K562 (cell line): Measurements from ENCODE around the gene SYNE2.

ENCODE experiments used
- DNMT1 ChIP-seq: fragments of 450-650 bp; IDR thresholded peaks from 2 replicates; pipeline ENCODE4 v1.6.1; 2016; ENCODE audit warnings: antibody characterized with exemption, mild to moderate bottlenecking
- ETV1 ChIP-seq: fragments of 450-650 bp; conservative IDR thresholded peaks from 2 replicates; pipeline ENCODE4 v1.6.1; 2016; ENCODE audit warnings: missing genetic modification characterization, control low read depth, low read depth, missing compliant biosample characterization
- LARP7 ChIP-seq: fragments of 450-650 bp; IDR thresholded peaks from 2 replicates; pipeline ENCODE4 v1.6.1; 2016
- MYNN ChIP-seq, 2 experiments: sonication (generic); formaldehyde crosslinking in 1 of 2; IDR thresholded peaks; 2 replicates each; pipeline versions ENCODE4 v1.5.0 to v1.6.1; 2016 to 2020; ENCODE audit warnings: antibody characterized with exemption in 1 of 2, missing genetic modification reagents in 1 of 2
- PHF8 ChIP-seq: fragments of 200-600 bp; sonication (generic); IDR thresholded peaks from 2 replicates; pipeline ENCODE4 v1.6.1; 2012; ENCODE audit warnings: mixed run types, mild to moderate bottlenecking, inconsistent platforms, low read length, moderate library complexity, borderline replicate concordance
- SMARCC2 ChIP-seq: fragments of 450-650 bp; IDR thresholded peaks from 2 replicates; pipeline ENCODE4 v1.6.1; 2017; ENCODE audit warnings: antibody characterized with exemption, moderate library complexity, mild to moderate bottlenecking, low read depth

GRCh38 chr14:63982156-63982555 is 129.4 kb downstream of the SYNE2 start:
- TF ChIP-seq SMARCC2 (no peak), PHF8 (no peak), LARP7 (no peak), MYNN (IDR thresholded peaks at IDR 0.05) (no peak), MYNN (CRISPR knock-in tag; IDR thresholded peaks at IDR 0.05) (no peak), ETV1 (no peak), DNMT1 (no peak)
